ENCODE results near the gene SEMA3E. TPM values are rescaled to one million over a fixed set of nuclear protein-coding genes. Genes with fewer than 3 reads are reported as not detected.

Gene SEMA3E
- polyA plus RNA-seq, 1 of the 3 experiments (the other 2 are of a cell fraction): under 0.01 TPM

GRCh38 chr7:83410989-83411591 is 237.8 kb downstream of the SEMA3E start:
- H3K27ac ChIP-seq (ENCODE audit: low read depth in 2 of 2, low read length in 1 of 2): no peak overlapping the region
- H3K27me3 ChIP-seq (ENCODE audit: insufficient read depth): no peaks in the 10 kb centered on the region
- H2AFZ ChIP-seq (ENCODE audit: low read depth): no peak overlapping the region
- peak; percentile 38 for DNase-seq
- H3K4me2 ChIP-seq: no peak overlapping the region
- no peaks in the 10 kb centered on the region for H3K79me2 ChIP-seq (ENCODE audit: insufficient read depth)
- 33% methylated on average over 3 of the region's 3 CpGs for WGBS (ENCODE audit: low lambda C conversion rate)
- ChIA-PET CTCF (interaction anchor here (0.9 to 3.0 kb wide), 5 partner anchors 10 to 245 kb away, joined by 3 to 21 read pairs (median 4); no protein-coding TSS in a partner anchor), POLR2A (no interaction called here)
- H4K20me1 ChIP-seq (ENCODE audit: insufficient read depth): no peaks in the 10 kb centered on the region
- H3K4me3 ChIP-seq (ENCODE audit: low read depth in 2 of 2, low read length in 1 of 2): no peak overlapping the region
- no peaks in the 10 kb centered on the region for H3K9me2 ChIP-seq
- no peaks in the 10 kb centered on the region for H3K9me3 ChIP-seq
- H3K36me3 ChIP-seq (replicated peaks in 1 of 2; ENCODE audit: control insufficient read depth in 1 of 2, insufficient read depth in 2 of 2, low read length in 1 of 2): no peaks in the 10 kb centered on the region
- TF ChIP-seq ZBTB33 (IDR thresholded peaks at IDR 0.05; ENCODE audit: borderline replicate concordance, low read depth) (no peak), YY1 (IDR thresholded peaks at IDR 0.05; ENCODE audit: low read depth) (no peak), RAD21 (IDR thresholded peaks at IDR 0.05; ENCODE audit: low read length) (peak; percentile 94), CHD2 (IDR thresholded peaks at IDR 0.05; ENCODE audit: low read length, partially characterized antibody) (no peak), POLR2AphosphoS5 (IDR thresholded peaks at IDR 0.05; ENCODE audit: low read depth, low read length) (no peak), RFX5 (IDR thresholded peaks at IDR 0.05; ENCODE audit: low read length) (no peak), CTCF (IDR thresholded peaks at IDR 0.05) (peak; percentile 95), SMC3 (IDR thresholded peaks at IDR 0.05; ENCODE audit: low read depth, low read length) (peak; percentile 90)
- TF ChIP-seq, protein P1, sequence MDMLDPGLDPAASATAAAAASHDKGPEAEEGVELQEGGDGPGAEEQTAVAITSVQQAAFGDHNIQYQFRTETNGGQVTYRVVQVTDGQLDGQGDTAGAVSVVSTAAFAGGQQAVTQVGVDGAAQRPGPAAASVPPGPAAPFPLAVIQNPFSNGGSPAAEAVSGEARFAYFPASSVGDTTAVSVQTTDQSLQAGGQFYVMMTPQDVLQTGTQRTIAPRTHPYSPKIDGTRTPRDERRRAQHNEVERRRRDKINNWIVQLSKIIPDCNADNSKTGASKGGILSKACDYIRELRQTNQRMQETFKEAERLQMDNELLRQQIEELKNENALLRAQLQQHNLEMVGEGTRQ (IDR thresholded peaks at IDR 0.05; ENCODE audit: borderline replicate concordance, low read depth, low read length): no peak
- H3K4me1 ChIP-seq (ENCODE audit: control insufficient read depth in 1 of 2, insufficient read depth in 2 of 2, low read depth in 1 of 2, low read length in 1 of 2): peaks cover 0 to 6% of the 10 kb centered on the region in 2 experiments; a peak in 2 of 4 replicates
- no peaks in the 10 kb centered on the region for H3F3A ChIP-seq (replicated peaks; ENCODE audit: insufficient read depth)
- H3K9ac ChIP-seq: no peak overlapping the region

DNA sequence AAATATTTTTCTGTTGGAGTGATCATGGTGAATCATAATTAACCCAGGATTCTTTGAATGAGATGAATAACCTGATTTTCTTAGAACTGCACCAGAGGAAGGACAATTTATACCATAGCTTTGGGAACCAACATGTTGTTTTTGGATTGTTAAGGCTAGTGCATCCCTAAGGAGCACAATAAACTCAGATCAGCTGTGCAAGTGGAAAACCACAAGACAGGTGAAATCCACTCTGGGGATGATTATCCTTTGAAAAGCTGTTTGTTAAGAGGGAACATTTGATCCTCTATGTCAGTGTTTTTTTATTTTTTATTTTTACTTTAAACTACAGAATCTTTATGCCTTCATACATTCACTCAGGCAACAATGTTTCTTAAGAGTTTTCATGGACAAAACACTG is 254.2 kb downstream of the SEMA3E start:
- TF ChIP-seq SIN3A (IDR thresholded peaks at IDR 0.05; ENCODE audit: borderline replicate concordance, low read depth, low read length) (no peak), RCOR1 (IDR thresholded peaks at IDR 0.05; ENCODE audit: low read length) (no peak), YY1 (IDR thresholded peaks at IDR 0.05; ENCODE audit: low read depth) (no peak)
- DNase-seq: no peak
- Histone ChIP-seq H3K4me2 (no peak overlapping the region), H3K9ac (no peak overlapping the region), H2AFZ (ENCODE audit: low read depth) (no peak overlapping the region), H3K4me3 (ENCODE audit: low read depth in 2 of 2, low read length in 1 of 2) (no peak overlapping the region), H3K9me2 (no peaks in the 10 kb centered on the region), H3K27ac (ENCODE audit: low read depth in 2 of 2, low read length in 1 of 2) (no peak overlapping the region), H4K20me1 (ENCODE audit: insufficient read depth) (no peaks in the 10 kb centered on the region), H3K9me3 (no peaks in the 10 kb centered on the region), H3K36me3 (replicated peaks in 1 of 2; ENCODE audit: control insufficient read depth in 1 of 2, insufficient read depth in 2 of 2, low read length in 1 of 2) (no peaks in the 10 kb centered on the region), H3F3A (replicated peaks; ENCODE audit: insufficient read depth) (no peaks in the 10 kb centered on the region), H3K27me3 (ENCODE audit: insufficient read depth) (no peaks in the 10 kb centered on the region), H3K79me2 (ENCODE audit: insufficient read depth) (no peaks in the 10 kb centered on the region), H3K4me1 (ENCODE audit: control insufficient read depth in 1 of 2, insufficient read depth in 2 of 2, low read depth in 1 of 2, low read length in 1 of 2) (no peaks in the 10 kb centered on the region)
- POLR2A ChIA-PET: no interaction called here
- CTCF ChIA-PET: interaction anchor here (1.0 kb wide), 1 partner anchor 261 kb away, joined by 3 read pairs; no protein-coding TSS in a partner anchor

Data from SK-N-SH (cell line).